ENCODE measurements around the gene MPPED1.

DNA sequence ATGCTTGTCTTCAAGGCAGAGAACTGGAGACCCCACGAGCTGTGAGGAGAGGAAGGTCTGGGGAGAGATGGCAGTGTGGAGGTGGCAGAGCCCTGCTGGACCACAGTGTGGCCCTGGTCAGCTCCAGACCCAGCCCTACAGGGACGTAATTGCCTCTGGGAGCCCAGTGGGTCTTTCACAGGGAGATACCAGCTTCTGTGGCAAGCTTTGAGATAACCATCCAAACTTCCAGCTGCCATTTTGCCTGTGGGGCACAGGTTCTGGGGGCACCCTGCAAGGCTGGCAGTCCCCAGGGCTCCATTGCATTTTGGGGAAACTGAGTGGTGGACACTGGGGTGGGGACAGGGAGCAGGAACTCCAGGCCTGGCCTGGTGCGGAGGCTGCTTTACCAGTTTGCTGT lies 10.2 kb upstream of the MPPED1 start:
- TF ChIP-seq, protein P1, sequence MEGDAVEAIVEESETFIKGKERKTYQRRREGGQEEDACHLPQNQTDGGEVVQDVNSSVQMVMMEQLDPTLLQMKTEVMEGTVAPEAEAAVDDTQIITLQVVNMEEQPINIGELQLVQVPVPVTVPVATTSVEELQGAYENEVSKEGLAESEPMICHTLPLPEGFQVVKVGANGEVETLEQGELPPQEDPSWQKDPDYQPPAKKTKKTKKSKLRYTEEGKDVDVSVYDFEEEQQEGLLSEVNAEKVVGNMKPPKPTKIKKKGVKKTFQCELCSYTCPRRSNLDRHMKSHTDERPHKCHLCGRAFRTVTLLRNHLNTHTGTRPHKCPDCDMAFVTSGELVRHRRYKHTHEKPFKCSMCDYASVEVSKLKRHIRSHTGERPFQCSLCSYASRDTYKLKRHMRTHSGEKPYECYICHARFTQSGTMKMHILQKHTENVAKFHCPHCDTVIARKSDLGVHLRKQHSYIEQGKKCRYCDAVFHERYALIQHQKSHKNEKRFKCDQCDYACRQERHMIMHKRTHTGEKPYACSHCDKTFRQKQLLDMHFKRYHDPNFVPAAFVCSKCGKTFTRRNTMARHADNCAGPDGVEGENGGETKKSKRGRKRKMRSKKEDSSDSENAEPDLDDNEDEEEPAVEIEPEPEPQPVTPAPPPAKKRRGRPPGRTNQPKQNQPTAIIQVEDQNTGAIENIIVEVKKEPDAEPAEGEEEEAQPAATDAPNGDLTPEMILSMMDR (IDR thresholded peaks at IDR 0.05; ENCODE audit: insufficient read depth, low read depth, low read length): no peak
- no peak for TF ChIP-seq EZH2 (IDR thresholded peaks at IDR 0.05; ENCODE audit: insufficient read depth, low read length)

Data from astrocyte (in vitro differentiated cells and primary cell).